ENCODE data around the gene KANSL1.

Gene KANSL1

GRCh38 chr17:46163316-46163715 is 29.9 kb downstream of the KANSL1 start:
- CTCF ChIA-PET, result interaction anchor here (1.0 to 3.6 kb wide), 3 partner anchors 12 to 30 kb away, joined by 3 to 24 read pairs (median 4); partner anchors contain the start of gene KANSL1
- POLR2A ChIA-PET, result interaction anchor here (0.6 kb wide), 1 partner anchor 30 kb away, joined by 3 read pairs; the partner anchor contains the start of gene KANSL1
- DNase-seq, result no peak
- WGBS (ENCODE audit: insufficient coverage), result 67% methylated on average over 1 of the region's 1 CpG
- H3K27ac ChIP-seq (ENCODE audit: insufficient read depth in 1 of 2, low read depth in 1 of 2, low read length in 2 of 2, poor library complexity in 1 of 2, severe bottlenecking in 2 of 2), result peak overlapping the region in 1 of 2 experiments; percentile 54
- H3K27me3 ChIP-seq (replicated peaks in 2 of 5; ENCODE audit: control insufficient read depth in 4 of 5, insufficient read depth in 5 of 5, low read length in 4 of 5), result no peaks in the 10 kb centered on the region
- peaks cover 2 to 9% (median 7%) of the 10 kb centered on the region in 4 experiments for H3K36me3 ChIP-seq (ENCODE audit: control insufficient read depth in 4 of 4, insufficient read depth in 4 of 4, low read length in 3 of 4)
- peak overlapping the region in 2 of 7 experiments; percentile 12 to 23 for H3K4me3 ChIP-seq (ENCODE audit: control insufficient read depth in 1 of 7, extremely low read depth in 1 of 7, insufficient read depth in 4 of 7, low read depth in 2 of 7, low read length in 6 of 7)
- H3K4me1 ChIP-seq (ENCODE audit: control extremely low read depth in 1 of 4, control insufficient read depth in 4 of 4, insufficient read depth in 4 of 4, low read length in 3 of 4), result peaks cover 17 to 34% (median 26%) of the 10 kb centered on the region in 4 experiments
- no peaks in the 10 kb centered on the region for H3K9me3 ChIP-seq (ENCODE audit: control extremely low read depth in 1 of 5, control insufficient read depth in 4 of 5, insufficient read depth in 2 of 5, low read depth in 1 of 5, low read length in 4 of 5)

- WGBS (ENCODE audit: insufficient coverage), result no CpG with 5 or more reads among the region's 1 CpG
- no peaks in the 10 kb centered on the region for H3K9me3 ChIP-seq (ENCODE audit: control extremely low read depth in 1 of 5, control insufficient read depth in 4 of 5, insufficient read depth in 2 of 5, low read depth in 1 of 5, low read length in 4 of 5)
- no peak for DNase-seq
- peaks cover 17 to 34% (median 25%) of the 10 kb centered on the region in 4 experiments for H3K4me1 ChIP-seq (ENCODE audit: control extremely low read depth in 1 of 4, control insufficient read depth in 4 of 4, insufficient read depth in 4 of 4, low read length in 3 of 4)
- H3K36me3 ChIP-seq (ENCODE audit: control insufficient read depth in 4 of 4, insufficient read depth in 4 of 4, low read length in 3 of 4), result peaks cover 2 to 9% (median 5%) of the 10 kb centered on the region in 4 experiments
- no peaks in the 10 kb centered on the region for H3K27me3 ChIP-seq (replicated peaks in 2 of 5; ENCODE audit: control insufficient read depth in 4 of 5, insufficient read depth in 5 of 5, low read length in 4 of 5)
- H3K4me3 ChIP-seq (ENCODE audit: control insufficient read depth in 1 of 7, extremely low read depth in 1 of 7, insufficient read depth in 4 of 7, low read depth in 2 of 7, low read length in 6 of 7), result no peak overlapping the region
- no peak overlapping the region for H3K27ac ChIP-seq (ENCODE audit: insufficient read depth in 1 of 2, low read depth in 1 of 2, low read length in 2 of 2, poor library complexity in 1 of 2, severe bottlenecking in 2 of 2)
- POLR2A ChIA-PET, result no interaction called here
- CTCF ChIA-PET, result interaction anchor here (1.0 to 3.6 kb wide), 2 partner anchors 12 to 23 kb away, joined by 3 to 24 read pairs; no protein-coding TSS in a partner anchor
These were observed 30.4 kb downstream of the KANSL1 start for GRCh38 chr17:46162866-46163265.

GRCh38 chr17:46160169-46160568 is 33.1 kb downstream of the KANSL1 start:
- DNase-seq, result no peak
- 98% methylated on average over 6 of the region's 8 CpGs for WGBS (ENCODE audit: insufficient coverage)
- H3K27ac ChIP-seq (ENCODE audit: insufficient read depth in 1 of 2, low read depth in 1 of 2, low read length in 2 of 2, poor library complexity in 1 of 2, severe bottlenecking in 2 of 2), result no peak overlapping the region
- peaks cover 17 to 50% (median 33%) of the 10 kb centered on the region in 4 experiments for H3K4me1 ChIP-seq (ENCODE audit: control extremely low read depth in 1 of 4, control insufficient read depth in 4 of 4, insufficient read depth in 4 of 4, low read length in 3 of 4)
- H3K9me3 ChIP-seq (ENCODE audit: control extremely low read depth in 1 of 5, control insufficient read depth in 4 of 5, insufficient read depth in 2 of 5, low read depth in 1 of 5, low read length in 4 of 5), result no peaks in the 10 kb centered on the region
- CTCF ChIA-PET, result interaction anchor here (1.2 kb wide), 1 partner anchor 19 kb away, joined by 6 read pairs; no protein-coding TSS in a partner anchor
- H3K4me3 ChIP-seq (ENCODE audit: control insufficient read depth in 1 of 7, extremely low read depth in 1 of 7, insufficient read depth in 4 of 7, low read depth in 2 of 7, low read length in 6 of 7), result no peak overlapping the region
- H3K27me3 ChIP-seq (replicated peaks in 2 of 5; ENCODE audit: control insufficient read depth in 4 of 5, insufficient read depth in 5 of 5, low read length in 4 of 5), result no peaks in the 10 kb centered on the region
- POLR2A ChIA-PET, result interaction anchor here (0.7 kb wide), 1 partner anchor 1195 kb away, joined by 4 read pairs; no protein-coding TSS in a partner anchor
- peaks cover 0 to 6% (median 3%) of the 10 kb centered on the region in 4 experiments for H3K36me3 ChIP-seq (ENCODE audit: control insufficient read depth in 4 of 4, insufficient read depth in 4 of 4, low read length in 3 of 4)

GRCh38 chr17:46159686-46160085 is 33.5 kb downstream of the KANSL1 start:
- WGBS (ENCODE audit: insufficient coverage), result 100% methylated on average over 1 of the region's 2 CpGs
- Histone ChIP-seq H3K27me3 (replicated peaks in 2 of 5; ENCODE audit: control insufficient read depth in 4 of 5, insufficient read depth in 5 of 5, low read length in 4 of 5) (no peaks in the 10 kb centered on the region), H3K4me3 (ENCODE audit: control insufficient read depth in 1 of 7, extremely low read depth in 1 of 7, insufficient read depth in 4 of 7, low read depth in 2 of 7, low read length in 6 of 7) (no peak overlapping the region), H3K9me3 (ENCODE audit: control extremely low read depth in 1 of 5, control insufficient read depth in 4 of 5, insufficient read depth in 2 of 5, low read depth in 1 of 5, low read length in 4 of 5) (no peaks in the 10 kb centered on the region), H3K4me1 (ENCODE audit: control extremely low read depth in 1 of 4, control insufficient read depth in 4 of 4, insufficient read depth in 4 of 4, low read length in 3 of 4) (peaks cover 19 to 51% (median 33%) of the 10 kb centered on the region in 4 experiments), H3K36me3 (ENCODE audit: control insufficient read depth in 4 of 4, insufficient read depth in 4 of 4, low read length in 3 of 4) (peaks cover 0 to 6% (median 3%) of the 10 kb centered on the region in 4 experiments), H3K27ac (ENCODE audit: insufficient read depth in 1 of 2, low read depth in 1 of 2, low read length in 2 of 2, poor library complexity in 1 of 2, severe bottlenecking in 2 of 2) (no peak overlapping the region)
- CTCF ChIA-PET, result interaction anchor here (1.2 kb wide), 1 partner anchor 19 kb away, joined by 6 read pairs; no protein-coding TSS in a partner anchor
- DNase-seq, result no peak
- POLR2A ChIA-PET, result interaction anchor here (0.7 kb wide), 1 partner anchor 1195 kb away, joined by 4 read pairs; no protein-coding TSS in a partner anchor

DNA sequence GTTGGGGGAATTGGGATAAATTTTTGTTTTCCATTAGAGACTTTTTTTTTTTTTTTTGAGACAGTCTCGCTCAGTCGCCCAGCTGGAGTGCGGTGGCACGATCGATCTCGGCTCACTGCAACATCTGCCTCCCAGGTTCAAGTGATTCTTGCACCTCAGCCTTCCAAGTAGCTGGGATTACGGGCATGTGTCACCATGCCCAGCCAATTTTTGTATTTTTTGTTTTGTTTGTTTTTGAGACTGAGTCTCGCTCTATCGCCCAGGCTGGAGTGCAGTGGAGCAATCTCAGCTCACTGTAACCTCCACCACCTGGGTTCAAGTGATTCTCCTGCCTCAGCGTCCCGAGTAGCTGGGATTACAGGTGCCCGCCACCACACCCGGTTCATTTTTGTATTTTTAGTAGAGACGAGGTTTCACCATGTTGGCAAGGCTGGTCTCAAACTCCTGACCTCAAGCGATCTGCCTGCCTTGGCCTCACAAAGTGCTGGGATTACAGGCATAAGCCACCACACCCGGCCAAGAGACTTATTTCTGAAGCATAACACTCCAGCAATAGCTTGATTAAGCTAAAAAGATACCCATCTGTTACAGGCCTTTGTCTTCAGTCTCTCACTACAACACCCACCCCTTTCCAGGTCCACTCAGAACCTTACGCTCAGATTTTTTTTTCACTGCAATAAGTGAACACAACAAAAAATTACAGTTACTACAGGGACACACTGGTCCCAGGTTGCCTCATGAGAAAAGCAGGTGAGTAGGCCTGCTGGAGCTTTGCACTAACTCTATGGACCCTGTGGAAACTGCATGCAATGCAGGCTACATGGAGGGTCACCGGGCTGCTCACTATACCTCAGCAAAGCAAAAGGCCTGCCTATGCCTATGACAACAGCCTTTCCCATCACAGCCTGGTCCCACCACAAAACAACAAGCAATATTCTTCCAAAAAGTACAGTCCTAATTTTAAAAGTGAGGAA is 34.6 kb downstream of the KANSL1 start:
- DNase-seq, result no peak
- Histone ChIP-seq H3K9me3 (ENCODE audit: control extremely low read depth in 1 of 5, control insufficient read depth in 4 of 5, insufficient read depth in 2 of 5, low read depth in 1 of 5, low read length in 4 of 5) (no peaks in the 10 kb centered on the region), H3K4me1 (ENCODE audit: control extremely low read depth in 1 of 4, control insufficient read depth in 4 of 4, insufficient read depth in 4 of 4, low read length in 3 of 4) (peaks cover 16 to 51% (median 32%) of the 10 kb centered on the region in 4 experiments), H3K4me3 (ENCODE audit: control insufficient read depth in 1 of 7, extremely low read depth in 1 of 7, insufficient read depth in 4 of 7, low read depth in 2 of 7, low read length in 6 of 7) (no peak overlapping the region), H3K27me3 (replicated peaks in 2 of 5; ENCODE audit: control insufficient read depth in 4 of 5, insufficient read depth in 5 of 5, low read length in 4 of 5) (no peaks in the 10 kb centered on the region), H3K36me3 (ENCODE audit: control insufficient read depth in 4 of 4, insufficient read depth in 4 of 4, low read length in 3 of 4) (peaks cover 0 to 6% (median 3%) of the 10 kb centered on the region in 4 experiments), H3K27ac (ENCODE audit: insufficient read depth in 1 of 2, low read depth in 1 of 2, low read length in 2 of 2, poor library complexity in 1 of 2, severe bottlenecking in 2 of 2) (no peak overlapping the region)
- 95% methylated on average over 18 of the region's 18 CpGs for WGBS (ENCODE audit: insufficient coverage)
- ChIA-PET CTCF (interaction anchor here (1.0 to 1.2 kb wide), 2 partner anchors 13 to 20 kb away, joined by 3 to 6 read pairs; no protein-coding TSS in a partner anchor), POLR2A (interaction anchor here (0.6 to 0.7 kb wide), 2 partner anchors 13 to 1034 kb away, joined by 3 to 4 read pairs; no protein-coding TSS in a partner anchor)

DNA sequence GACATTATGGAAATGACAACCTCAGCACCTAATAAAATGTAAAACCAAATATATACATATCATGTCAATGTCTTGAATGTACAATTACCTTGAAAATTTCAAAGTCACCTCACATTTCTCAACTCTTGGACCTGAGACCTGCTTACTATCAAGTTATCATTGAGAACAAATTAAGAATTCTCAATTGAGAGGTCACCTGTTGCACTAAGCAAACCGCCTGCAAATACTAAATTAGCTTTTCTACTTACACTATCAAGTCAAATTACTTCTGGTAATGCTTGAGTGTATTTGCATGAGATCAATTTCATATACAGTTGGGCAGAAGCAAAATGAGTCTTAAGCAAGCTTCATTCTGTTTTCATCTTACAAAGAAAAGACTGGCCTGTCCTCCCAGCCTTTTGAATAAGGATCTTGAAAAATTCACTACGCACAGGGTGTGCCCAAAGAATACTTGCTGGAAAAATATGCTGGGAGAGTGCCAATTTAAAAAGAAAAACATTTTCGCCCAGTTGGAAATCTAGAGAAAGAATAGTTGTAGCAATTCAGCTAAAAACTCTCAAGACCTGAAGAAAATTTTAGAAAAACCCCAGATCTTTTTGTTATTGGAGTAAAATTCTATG is 35.7 kb downstream of the KANSL1 start:
- H3K27me3 ChIP-seq (replicated peaks in 2 of 5; ENCODE audit: control insufficient read depth in 4 of 5, insufficient read depth in 5 of 5, low read length in 4 of 5), result no peaks in the 10 kb centered on the region
- WGBS (ENCODE audit: insufficient coverage), result 100% methylated on average over 2 of the region's 3 CpGs
- POLR2A ChIA-PET, result interaction anchor here (0.6 kb wide), 1 partner anchor 14 kb away, joined by 3 read pairs; no protein-coding TSS in a partner anchor

More for the DNA sequence above, 35.7 kb downstream of the KANSL1 start:
- Histone ChIP-seq H3K36me3 (ENCODE audit: control insufficient read depth in 4 of 4, insufficient read depth in 4 of 4, low read length in 3 of 4) (peaks cover 0 to 5% (median 2%) of the 10 kb centered on the region in 4 experiments), H3K9me3 (ENCODE audit: control extremely low read depth in 1 of 5, control insufficient read depth in 4 of 5, insufficient read depth in 2 of 5, low read depth in 1 of 5, low read length in 4 of 5) (no peaks in the 10 kb centered on the region), H3K27ac (ENCODE audit: insufficient read depth in 1 of 2, low read depth in 1 of 2, low read length in 2 of 2, poor library complexity in 1 of 2, severe bottlenecking in 2 of 2) (no peak overlapping the region), H3K4me1 (ENCODE audit: control extremely low read depth in 1 of 4, control insufficient read depth in 4 of 4, insufficient read depth in 4 of 4, low read length in 3 of 4) (peaks cover 6 to 50% (median 28%) of the 10 kb centered on the region in 4 experiments), H3K4me3 (ENCODE audit: control insufficient read depth in 1 of 7, extremely low read depth in 1 of 7, insufficient read depth in 4 of 7, low read depth in 2 of 7, low read length in 6 of 7) (no peak overlapping the region)
- CTCF ChIA-PET, result interaction anchor here (1.0 to 1.1 kb wide), 2 partner anchors 15 to 36 kb away, joined by 3 read pairs; no protein-coding TSS in a partner anchor
- no peak for DNase-seq
